K562 (cell line): Measurements from ENCODE around the gene MYH11.

Experiments
- ATF2 ChIP-seq: sonication (generic); formaldehyde crosslinking; IDR thresholded peaks from 2 replicates; pipeline ENCODE4 v1.8.1; 2022; ENCODE audit warnings: missing genetic modification reagents
- CREM ChIP-seq: IDR thresholded peaks from 2 replicates; pipeline ENCODE4 v1.6.1; 2014; ENCODE audit warnings: antibody characterized with exemption, low read depth
- CTCF ChIP-seq, 3 experiments: IDR thresholded peaks in 2 of 3; conservative IDR thresholded peaks in 1 of 3; 2 replicates each; pipeline ENCODE4 v1.5.1; 2011 to 2012; ENCODE audit warnings: low read length in 3 of 3, mild to moderate bottlenecking in 3 of 3, control low read depth in 2 of 3, improper control_type of control experiment in 1 of 3, inconsistent platforms in 1 of 3, low read depth in 1 of 3, mixed read lengths in 1 of 3, moderate library complexity in 1 of 3; ENCODE audit not compliant: insufficient read depth in 2 of 3
- MTF1 ChIP-seq: fragments of 250-450 bp; sonication (Bioruptor Pico); IDR thresholded peaks from 2 replicates; pipeline ENCODE4 v1.9.0; 2021; ENCODE audit warnings: moderate library complexity, mild to moderate bottlenecking, inconsistent platforms, borderline replicate concordance
- POLR2A ChIP-seq: fragments of 450-650 bp; conservative IDR thresholded peaks from 2 replicates; pipeline ENCODE4 v1.6.1; 2016
- RFX5 ChIP-seq: IDR thresholded peaks from 2 replicates; pipeline ENCODE4 v1.6.1; 2011; ENCODE audit warnings: low read depth, mild to moderate bottlenecking, improper control_type of control experiment, low read length
- ZNF224 ChIP-seq: sonication (generic); formaldehyde crosslinking; IDR thresholded peaks from 2 replicates; pipeline ENCODE4 v1.8.0; 2022; ENCODE audit warnings: mild to moderate bottlenecking, missing genetic modification reagents

GRCh38 chr16:15754821-15755534 is 101.8 kb downstream of the MYH11 start:
- TF ChIP-seq ATF2: no peak
- no peak for TF ChIP-seq CREM
- TF ChIP-seq POLR2A: no peak
- no peak for TF ChIP-seq MTF1 (CRISPR knock-in tag)
- no peak for TF ChIP-seq ZNF224 (CRISPR knock-in tag)
- no peak for TF ChIP-seq CTCF (IDR thresholded peaks at IDR 0.05 in 2 of 3, conservative IDR thresholded peaks at IDR 0.05 in 1 of 3; ENCODE audit: insufficient read depth in 2 of 3, low read depth in 1 of 3, low read length in 3 of 3)
- no peak for TF ChIP-seq RFX5
